HG02884 (cell line): ENCODE results near the gene B3GAT1.

Source experiments
- ATAC-seq: cut with Tn5 transposase; IDR thresholded peaks from one replicate; pipeline ENCODE4 v1.9.1; 2021; ENCODE audit warnings: mild to moderate bottlenecking, moderate library complexity; ENCODE audit not compliant: unreplicated experiment

The B3GAT1 gene

GRCh38 chr11:134441706-134442105, 29.7 kb upstream of the B3GAT1 start:
- no peak for ATAC-seq

GRCh38 chr11:134441281-134441680, 29.2 kb upstream of the B3GAT1 start:
- ATAC-seq, result no peak

DNA sequence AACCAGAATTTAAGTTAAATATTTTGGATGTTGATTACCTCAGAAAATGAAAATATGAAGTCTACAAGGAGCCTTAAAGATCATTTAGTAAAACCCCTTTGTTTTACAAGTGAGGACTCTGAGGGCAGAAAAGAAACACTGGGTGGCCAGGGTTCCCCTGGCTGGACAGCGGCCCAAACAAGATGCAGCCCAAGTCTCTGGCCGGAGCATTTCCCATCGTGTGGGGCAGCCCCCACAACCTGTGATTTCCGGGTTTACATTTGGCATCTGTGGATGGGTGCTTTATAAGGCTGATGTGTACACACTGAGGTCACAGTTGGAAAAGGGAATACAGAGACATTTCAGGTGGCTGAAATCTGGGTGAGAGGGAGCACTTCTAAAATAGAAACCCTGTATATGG, 28.8 kb upstream of the B3GAT1 start:
- no peak for ATAC-seq

- ATAC-seq, result no peak
These were observed 26.8 kb upstream of the B3GAT1 start for GRCh38 chr11:134438542-134439537.

DNA sequence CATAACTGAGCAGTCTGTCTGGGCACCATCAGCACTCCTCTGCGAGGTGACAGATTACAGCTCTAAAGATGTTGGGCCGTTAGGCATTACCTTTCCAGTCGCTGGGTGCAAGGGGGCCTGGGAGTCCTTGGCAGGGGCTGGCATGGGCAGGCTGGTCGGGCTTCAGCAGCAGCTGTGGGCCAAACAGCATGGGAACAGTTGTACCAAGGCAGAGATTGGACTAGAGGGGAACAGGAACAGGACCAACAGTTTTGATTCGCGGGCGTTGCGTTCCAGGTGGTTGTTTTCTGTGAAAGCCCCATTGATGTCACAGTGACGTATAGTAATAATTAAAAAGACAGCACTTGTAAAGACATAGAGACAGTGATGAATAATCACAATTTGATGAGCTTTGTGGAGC, 25.8 kb upstream of the B3GAT1 start:
- ATAC-seq, result no peak

DNA sequence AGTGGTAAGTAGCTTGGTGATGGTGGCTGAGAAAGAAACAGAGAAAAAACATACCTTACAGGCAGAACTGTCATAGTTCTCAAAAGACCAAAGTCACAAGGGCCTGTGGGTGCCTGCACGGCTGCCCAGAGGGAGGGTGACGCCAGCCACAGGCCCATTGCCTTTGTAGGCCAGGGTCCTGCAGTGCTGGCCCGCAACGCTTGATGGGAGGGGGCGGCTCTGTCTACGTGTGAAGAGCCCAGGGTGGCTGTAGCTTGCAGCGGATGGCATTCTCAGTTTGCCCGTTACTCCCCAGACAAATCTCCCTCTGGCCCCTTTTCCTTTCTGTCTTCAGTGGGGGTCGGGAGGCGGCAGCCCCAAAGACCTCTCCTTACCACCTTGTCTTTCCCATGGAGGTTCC, 24.7 kb upstream of the B3GAT1 start:
- ATAC-seq, result no peak

GRCh38 chr11:134433806-134434205, 21.8 kb upstream of the B3GAT1 start:
- ATAC-seq, result no peak

DNA sequence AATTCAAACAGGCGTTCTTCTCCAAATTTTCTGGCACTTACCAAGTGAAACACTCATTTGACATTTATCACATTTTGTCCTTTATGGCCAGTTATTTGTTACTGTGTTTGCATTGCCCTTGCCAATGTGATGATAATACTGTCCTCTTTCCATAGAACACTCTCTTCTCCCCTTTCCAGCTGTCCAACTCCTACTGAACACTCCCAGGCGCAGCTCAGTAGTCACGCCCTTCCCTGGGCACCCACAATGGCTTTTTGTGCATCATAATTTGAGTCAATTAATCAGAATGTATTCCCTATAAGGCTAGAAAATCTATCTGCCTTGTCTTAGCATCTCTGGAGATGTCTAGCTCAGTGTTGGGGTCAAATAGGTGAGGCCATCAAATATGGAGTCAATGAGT, 21.2 kb upstream of the B3GAT1 start:
- no peak for ATAC-seq

- no peak for ATAC-seq
These were observed 20.7 kb upstream of the B3GAT1 start for GRCh38 chr11:134432776-134433175.

DNA sequence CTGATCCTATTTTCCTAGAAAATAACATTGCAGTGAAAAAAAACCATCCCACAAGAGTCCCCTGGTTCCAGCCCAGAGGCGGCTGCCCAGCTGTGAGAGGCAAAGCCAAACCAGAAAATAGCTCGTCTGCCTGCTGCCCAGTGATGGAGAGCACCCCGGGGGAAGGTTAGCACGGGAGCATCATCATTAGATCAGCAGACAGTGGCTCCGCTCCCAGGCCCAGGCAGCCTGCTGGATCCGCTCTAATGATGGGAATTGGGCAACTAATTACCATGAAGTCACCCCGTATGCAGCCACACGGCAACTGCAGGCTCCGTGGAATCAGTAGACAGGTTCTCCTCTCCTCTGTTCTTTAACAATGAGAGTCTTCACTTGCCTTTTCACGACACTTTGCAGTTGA, 17.1 kb upstream of the B3GAT1 start:
- ATAC-seq, result no peak

- ATAC-seq, result no peak
These were observed 13.9 kb upstream of the B3GAT1 start for GRCh38 chr11:134425816-134426536.

DNA sequence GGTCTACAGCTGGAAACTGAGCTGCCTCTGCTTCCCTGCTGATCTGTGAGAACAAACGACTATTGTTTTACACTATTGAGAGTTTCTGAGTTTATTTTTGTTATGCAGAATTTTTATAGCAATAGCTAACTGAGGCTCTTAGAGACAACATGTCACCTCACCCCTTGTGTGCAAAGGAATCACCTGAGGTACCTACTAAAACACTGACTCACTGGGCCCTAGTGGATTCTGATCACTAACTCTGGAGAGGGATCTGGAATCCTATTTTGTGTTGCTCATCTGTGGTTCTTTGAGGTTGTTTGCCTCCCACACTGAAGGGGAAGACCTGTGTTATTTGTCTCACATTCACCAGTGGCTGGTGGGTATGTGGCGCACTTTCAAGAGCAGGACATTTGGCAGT, 13.4 kb upstream of the B3GAT1 start:
- no peak for ATAC-seq

GRCh38 chr11:134423106-134423505, 11.1 kb upstream of the B3GAT1 start:
- ATAC-seq, result no peak

- ATAC-seq, result no peak
These were observed 6.1 kb upstream of the B3GAT1 start for GRCh38 chr11:134417871-134418840.

DNA sequence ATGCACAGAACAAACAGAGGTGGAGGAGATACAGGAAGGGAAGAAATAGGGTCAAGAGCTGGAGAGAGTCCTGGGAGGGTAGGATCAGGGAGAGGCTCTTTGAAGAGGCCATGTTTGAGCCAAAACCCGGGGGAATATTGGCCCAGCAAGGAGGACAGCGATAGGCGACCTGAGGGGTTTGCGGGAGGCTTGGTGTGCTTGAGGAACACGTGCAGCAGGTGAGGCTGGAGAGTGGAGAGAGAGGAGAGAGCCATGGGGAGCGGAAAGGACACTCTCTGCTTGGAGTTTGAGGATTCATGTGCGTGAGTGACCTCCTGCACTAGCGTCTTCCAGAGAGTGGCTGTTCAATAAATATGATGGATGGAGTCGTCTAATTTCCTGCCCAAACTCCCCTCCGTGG, 4.7 kb upstream of the B3GAT1 start:
- no peak for ATAC-seq

DNA sequence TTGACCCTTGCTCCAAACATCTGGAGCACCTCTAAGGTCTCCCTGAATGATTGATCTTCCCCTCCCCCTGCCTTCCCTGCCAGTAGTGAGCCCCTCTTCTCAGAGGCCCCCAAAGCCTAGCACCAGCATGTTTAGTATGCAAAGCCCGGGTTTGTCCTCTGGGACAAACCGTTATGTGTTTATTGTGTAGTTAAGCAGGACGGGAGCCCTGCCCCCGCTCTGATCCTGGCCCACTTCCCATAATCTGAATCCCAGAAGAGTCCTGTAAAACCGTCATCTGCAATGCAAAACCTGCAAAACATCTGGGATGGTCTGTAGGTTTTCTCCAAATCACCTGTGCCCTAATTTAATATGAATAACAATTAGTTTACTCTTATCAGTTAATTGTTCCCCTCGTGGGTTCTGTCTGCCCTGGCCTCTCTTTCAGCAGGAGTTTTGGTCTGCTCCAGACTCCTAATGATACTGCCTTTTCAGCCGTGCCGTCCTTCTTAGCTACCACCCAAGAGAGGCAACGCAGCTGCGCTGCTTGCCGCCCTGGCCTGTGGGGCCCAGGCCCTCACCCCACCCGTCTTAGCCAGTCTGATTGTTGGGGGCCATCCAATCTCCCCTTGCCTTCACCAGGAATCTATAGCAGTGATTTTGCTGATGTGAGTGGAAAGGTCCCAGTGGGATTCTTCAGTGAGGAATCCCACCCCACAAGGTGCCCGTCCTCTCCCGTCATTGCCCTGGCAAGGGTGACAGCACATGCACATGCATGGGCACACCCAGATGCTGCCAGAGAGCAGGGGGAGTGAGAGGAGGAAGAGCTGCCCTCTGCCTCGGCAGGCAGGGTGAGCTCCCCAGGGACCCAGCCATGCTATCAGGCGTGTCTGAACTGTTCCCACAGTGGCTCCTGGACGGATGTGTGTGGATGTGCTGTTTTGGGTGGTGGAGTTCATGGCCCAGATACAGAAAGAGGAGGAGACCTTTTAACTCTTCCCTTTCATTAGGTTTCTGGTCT, 3.0 kb upstream of the B3GAT1 start:
- ATAC-seq, result no peak

GRCh38 chr11:134413826-134414731, 2.0 kb upstream of the B3GAT1 start:
- no peak for ATAC-seq

GRCh38 chr11:134413043-134413825, 1.2 kb upstream of the B3GAT1 start:
- ATAC-seq, result no peak
